CD4-positive, alpha-beta T cell treated with Interleukin-10 for 1 hour (primary cell): ENCODE data around the gene SLIT3.
"Not testable (repeated sequence)": the region's sequence is repeated elsewhere in the genome, so short reads cannot be mapped to it uniquely, and the experiment has no call there.

Experiments
- DNase-seq: peaks from one replicate; pipeline ENCODE4 v3.0.0-alpha.2; 2020

SLIT3 gene

DNA sequence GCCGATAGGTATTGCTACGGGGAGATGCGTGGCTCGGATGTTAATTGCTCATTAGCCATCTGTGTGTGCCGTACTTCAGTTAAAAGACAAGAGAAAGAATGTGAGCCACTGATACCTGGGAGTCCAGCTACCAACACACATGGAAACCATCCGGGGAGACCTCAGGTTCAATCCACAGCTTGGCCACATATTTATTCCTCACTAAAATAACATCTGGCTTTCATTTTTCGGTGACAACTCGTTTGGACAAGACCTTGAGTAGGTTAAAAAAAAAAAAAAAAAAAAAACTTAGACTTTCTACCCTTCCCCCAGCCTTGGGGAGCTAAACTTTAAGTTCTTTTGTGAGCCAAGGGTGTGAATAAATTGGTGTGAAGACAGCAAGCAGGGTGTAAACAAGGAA lies 84.1 kb downstream of the SLIT3 start:
- DNase-seq, result no peak

GRCh38 chr5:169213479-169213878 lies 87.5 kb downstream of the SLIT3 start:
- no peak for DNase-seq

- not testable (repeated sequence) for DNase-seq
Observed at GRCh38 chr5:169211761-169212160, 89.2 kb downstream of the SLIT3 start.

DNA sequence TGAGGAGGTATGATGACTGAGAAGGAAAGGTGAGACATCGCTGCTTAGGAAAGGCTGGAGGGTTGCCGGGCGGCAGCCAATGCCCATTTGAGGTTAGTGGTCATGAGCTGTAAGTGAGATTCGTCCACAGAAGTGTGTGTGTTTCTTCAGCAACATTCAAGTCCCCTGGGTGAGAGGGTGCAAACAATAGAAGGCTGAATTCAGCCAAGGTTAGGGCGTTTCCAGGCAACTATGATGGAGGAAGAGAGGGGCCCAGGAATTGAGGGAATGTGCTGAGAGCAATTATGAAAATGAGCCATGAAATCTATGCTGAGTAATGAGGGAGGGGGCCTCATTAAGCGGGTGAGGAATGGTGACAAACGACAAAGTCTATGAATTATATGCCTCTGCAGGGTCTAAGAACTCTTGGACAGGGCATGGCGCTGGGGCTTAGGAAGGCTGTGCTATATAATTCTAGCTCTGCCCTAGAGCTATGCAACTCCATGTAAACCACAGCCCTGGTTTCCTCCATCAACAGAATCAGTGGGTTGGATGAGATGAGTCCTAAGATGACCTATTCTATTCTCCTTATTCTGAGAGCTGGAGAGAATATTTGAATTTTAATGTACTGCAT lies 96.0 kb downstream of the SLIT3 start:
- DNase-seq, result no peak

DNA sequence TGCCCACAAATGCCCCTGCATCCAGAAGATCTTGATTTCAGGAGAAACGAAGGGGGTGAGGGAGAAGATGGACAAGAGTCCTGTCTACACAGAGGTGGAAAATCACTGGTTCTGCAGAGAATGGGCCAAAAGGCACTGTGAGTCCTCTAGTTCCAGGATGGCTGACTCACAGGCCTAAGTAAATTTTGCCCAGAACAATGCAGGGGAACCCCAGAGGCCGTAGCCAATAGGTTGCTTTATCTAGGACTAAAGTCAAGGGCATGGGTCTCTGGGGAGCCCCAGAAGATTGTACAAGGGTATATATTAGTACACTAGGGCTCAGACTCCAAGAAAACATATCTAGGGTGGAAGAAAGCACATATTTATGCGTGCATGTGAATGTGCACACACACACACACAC lies 98.0 kb downstream of the SLIT3 start:
- DNase-seq, result no peak

GRCh38 chr5:169201597-169201996 lies 99.3 kb downstream of the SLIT3 start:
- no peak for DNase-seq

- no peak for DNase-seq
Observed at GRCh38 chr5:169200125-169200778, 100.7 kb downstream of the SLIT3 start.

DNA sequence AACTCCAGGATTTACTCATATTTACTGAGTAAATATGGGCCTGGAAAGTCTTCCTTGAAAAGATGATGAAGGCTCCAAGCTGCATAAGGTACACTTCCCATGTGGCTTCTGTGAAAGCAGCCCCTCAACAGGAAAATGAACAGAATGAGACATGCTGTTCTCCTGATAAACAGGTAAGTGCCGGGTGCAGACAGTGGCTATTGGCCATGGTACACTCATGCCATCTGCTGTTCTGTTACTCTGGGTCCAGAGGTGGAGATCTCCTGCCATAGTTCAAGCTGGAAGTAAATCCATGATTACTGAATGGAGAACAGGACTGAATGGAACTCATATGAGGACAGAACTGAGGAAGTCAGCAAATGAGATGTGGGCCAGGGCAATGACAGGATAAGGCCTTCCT lies 103.6 kb downstream of the SLIT3 start:
- no peak for DNase-seq

- no peak for DNase-seq
Observed at GRCh38 chr5:169196059-169196458, 104.9 kb downstream of the SLIT3 start.

DNA sequence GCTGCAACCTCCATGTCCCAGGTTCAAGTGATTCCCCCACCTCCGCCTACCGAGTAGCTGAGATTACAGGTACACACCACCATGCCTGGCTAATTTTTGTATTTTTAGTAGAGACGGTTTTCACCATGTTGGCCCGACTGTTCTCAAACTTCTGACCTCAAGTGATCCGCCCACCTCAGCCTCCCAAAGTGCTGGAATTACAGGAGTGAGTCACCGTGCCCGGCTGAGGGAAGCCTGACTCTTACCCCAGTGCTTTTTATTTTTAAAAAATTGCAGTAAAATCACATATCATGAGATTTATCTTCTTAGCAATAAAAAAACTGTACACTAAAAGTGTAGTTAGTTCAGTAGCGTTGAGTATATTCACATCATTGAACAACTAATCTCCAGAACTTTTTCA lies 105.3 kb downstream of the SLIT3 start:
- DNase-seq, result no peak

GRCh38 chr5:169192536-169192935 lies 108.4 kb downstream of the SLIT3 start:
- DNase-seq, result no peak

GRCh38 chr5:169190849-169191248 lies 110.1 kb downstream of the SLIT3 start:
- no peak for DNase-seq

DNA sequence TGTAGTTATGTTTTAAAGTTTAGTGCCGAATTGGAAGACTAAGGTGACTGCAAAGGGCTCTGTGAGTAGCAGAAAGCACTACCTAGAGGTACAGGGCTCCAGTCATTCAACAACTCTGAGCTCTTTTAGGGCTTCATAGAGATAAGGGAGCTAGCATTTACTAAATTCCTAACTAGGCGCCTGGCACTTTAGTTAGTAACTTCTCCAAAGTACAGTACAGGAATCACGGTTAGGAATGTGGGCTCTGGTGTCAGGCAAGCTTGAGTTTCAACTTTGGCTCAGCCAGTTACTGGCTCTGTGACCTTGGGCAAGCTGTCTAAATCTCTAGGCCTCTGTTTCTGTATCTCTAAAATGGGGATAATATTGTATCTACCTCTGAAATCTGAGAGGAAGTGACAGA lies 115.3 kb downstream of the SLIT3 start:
- DNase-seq, result no peak

- DNase-seq, result no peak
Observed at GRCh38 chr5:169183576-169183975, 117.4 kb downstream of the SLIT3 start.

GRCh38 chr5:169182797-169183196 lies 118.1 kb downstream of the SLIT3 start:
- DNase-seq, result no peak

GRCh38 chr5:169181814-169182213 lies 119.1 kb downstream of the SLIT3 start:
- DNase-seq, result no peak

- no peak for DNase-seq
Observed at GRCh38 chr5:169178754-169179153, 122.2 kb downstream of the SLIT3 start.

DNA sequence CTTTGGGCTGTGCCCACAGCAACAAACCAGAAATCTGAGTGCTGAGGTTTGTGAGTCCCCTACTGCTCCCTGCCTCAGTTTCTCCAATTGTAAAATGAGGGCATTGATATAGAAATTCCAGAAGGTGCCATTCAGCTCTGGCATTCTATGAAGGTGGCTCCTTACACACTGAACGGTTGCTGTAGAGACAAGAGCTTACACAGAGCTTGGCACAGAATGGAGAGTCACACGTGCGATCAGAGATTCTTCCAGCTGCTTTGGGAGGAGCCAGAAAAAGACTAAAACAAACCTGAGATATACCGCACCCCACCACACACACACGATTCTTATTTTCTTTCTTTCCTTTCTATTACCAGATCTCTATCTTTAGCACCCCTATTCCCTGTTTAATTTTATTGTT lies 122.7 kb downstream of the SLIT3 start:
- DNase-seq, result no peak

DNA sequence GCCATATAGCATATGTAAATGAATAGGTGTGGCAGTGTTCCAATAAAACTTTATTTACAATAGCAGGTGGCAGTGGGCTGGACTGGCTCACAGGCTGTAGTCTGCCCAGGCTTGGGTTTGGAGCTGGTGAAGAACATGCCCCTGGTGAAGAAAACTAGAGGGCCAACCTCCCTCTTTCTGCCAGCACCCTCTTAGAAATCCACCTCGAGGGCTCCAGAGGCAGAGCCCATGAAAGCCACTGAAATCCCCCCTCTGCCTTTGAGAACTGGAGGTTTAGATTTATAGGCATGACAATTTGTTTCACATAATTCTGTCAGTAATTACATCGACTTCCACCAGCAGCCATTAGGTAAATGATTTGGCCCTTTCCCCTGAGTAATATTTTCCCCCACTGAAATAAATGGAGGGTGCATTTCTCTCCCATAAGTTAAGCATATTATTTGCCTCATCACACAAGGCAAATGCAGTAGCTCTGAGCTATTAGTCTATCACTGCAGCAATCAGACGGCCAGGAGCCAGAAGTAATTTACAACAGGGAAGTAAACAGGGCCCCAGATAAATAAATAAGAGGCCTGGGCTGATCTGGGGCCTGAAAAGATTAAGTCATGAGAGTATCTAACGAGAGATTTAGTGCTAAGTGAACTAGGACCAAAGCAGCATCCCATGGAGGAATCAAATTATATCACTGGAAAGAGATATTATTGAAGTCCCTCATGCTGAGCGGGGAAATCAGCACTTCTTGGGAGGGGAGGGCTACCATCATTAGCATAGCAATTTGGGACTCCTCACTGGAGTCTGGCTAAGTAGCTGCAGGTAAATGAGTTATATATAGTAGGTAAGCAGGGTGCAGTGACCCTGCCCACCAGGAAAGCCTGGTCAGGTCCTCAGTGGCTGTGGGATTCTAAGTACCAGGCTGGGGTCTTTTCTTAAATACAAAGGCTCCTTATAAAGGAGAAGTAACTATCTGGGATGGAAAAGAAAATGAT lies 123.9 kb downstream of the SLIT3 start:
- DNase-seq, result no peak

GRCh38 chr5:169175733-169176132 lies 125.2 kb downstream of the SLIT3 start:
- DNase-seq, result no peak

DNA sequence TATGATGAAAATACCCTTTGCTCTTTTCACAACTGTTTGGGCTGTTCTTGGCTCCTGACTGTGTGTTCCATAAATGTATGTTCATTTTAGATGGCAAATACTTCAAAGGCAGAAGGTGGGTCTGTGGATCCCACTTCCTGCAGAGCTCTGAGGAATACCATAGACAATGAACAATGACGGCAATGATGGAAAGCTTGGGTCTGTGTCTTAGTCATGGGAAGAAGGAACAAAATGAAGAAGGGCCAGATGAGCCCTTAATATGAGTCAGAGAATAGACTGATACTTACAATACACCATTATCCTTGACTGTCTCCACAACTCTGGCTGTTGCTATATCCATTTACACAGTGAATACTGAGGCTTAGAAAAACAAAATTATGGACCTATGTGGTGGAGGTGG lies 126.0 kb downstream of the SLIT3 start:
- no peak for DNase-seq

- DNase-seq, result no peak
Observed at GRCh38 chr5:169173372-169173771, 127.6 kb downstream of the SLIT3 start.

GRCh38 chr5:169171515-169171914 lies 129.4 kb downstream of the SLIT3 start:
- DNase-seq, result no peak

DNA sequence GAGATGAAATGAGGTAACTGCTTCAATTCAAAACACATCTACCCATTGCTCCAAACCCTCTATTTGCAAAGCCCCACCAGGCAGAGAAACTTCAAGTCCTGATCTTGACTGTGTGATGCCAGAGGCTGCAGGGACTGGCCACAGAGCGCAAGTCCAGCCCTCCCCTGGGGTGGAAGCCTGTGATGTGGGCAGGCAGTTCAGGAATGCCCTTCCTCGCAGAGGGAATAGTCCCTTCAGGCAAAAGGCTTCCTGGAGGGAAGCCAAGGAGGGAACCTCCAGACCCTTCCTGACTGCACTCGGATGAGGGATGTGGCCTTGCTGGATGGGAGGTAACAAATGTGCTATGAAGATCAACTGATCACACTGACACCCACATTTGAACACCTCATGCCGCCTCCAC lies 131.2 kb downstream of the SLIT3 start:
- no peak for DNase-seq
